Suprapubic skin (tissue), 4 donors: ENCODE measurements around the gene PCDH15. TPM values are rescaled to one million over a fixed set of nuclear protein-coding genes. Genes with fewer than 3 reads are reported as not detected.

Experiments used
- DNase-seq, 2 donors: peaks; one replicate each; pipeline ENCODE4 v3.0.0-alpha.2; 2019; ENCODE audit warnings: low spot score in 2 of 2
- H3K27ac ChIP-seq: fragments of 200-600 bp; sonication (generic); one replicate; pipeline ENCODE4 v1.5.1; 2019
- H3K27me3 ChIP-seq: fragments of 200-600 bp; sonication (generic); one replicate; pipeline ENCODE4 v1.5.1; 2019
- H3K36me3 ChIP-seq: fragments of 200-600 bp; sonication (generic); one replicate; pipeline ENCODE4 v1.5.1; 2019
- H3K4me1 ChIP-seq: fragments of 200-600 bp; sonication (generic); one replicate; pipeline ENCODE4 v1.5.1; 2019
- H3K4me3 ChIP-seq: fragments of 200-600 bp; sonication (generic); one replicate; pipeline ENCODE4 v1.5.1; 2019; ENCODE audit warnings: mild to moderate bottlenecking
- H3K9me3 ChIP-seq: fragments of 200-600 bp; sonication (generic); one replicate; pipeline ENCODE4 v1.5.1; 2019
- EP300 ChIP-seq: sonication (generic); formaldehyde crosslinking; IDR thresholded peaks from one replicate; pipeline ENCODE4 v1.6.1; 2017; ENCODE audit warnings: antibody characterized with exemption
- POLR2A ChIP-seq, 2 donors: fragments of 450-650 bp; IDR thresholded peaks; one replicate each; pipeline ENCODE4 v1.6.1; 2017; ENCODE audit warnings: antibody characterized with exemption in 2 of 2, mild to moderate bottlenecking in 2 of 2, moderate library complexity in 2 of 2
- POLR2AphosphoS5 ChIP-seq, 3 donors: sonication (generic); formaldehyde crosslinking; IDR thresholded peaks; one replicate each; pipeline ENCODE4 v1.6.1; 2017; ENCODE audit warnings: antibody characterized with exemption in 3 of 3
- WGBS: methylation state at CpG from one replicate; pipeline ENCODE4 v1.1.5; 2018; 5-methylcytosine and 5-hydroxymethylcytosine counted together
- total RNA-seq, 4 donors: library from RNA; depleted of rRNA; stranded (reverse); fragments of >200 nt; gene quantifications; one replicate each; pipeline ENCODE4 v1.1.0, GENCODE V29; 2016
- TF ChIP-seq, protein P1 (sequence below), 2 donors: fragments of 200-600 bp in 1 of 2; fragments of 450-650 bp in 1 of 2; sonication (generic) in 1 of 2; IDR thresholded peaks; one replicate each; pipeline ENCODE4 v1.5.1; 2016 to 2019; ENCODE audit warnings: antibody characterized with exemption in 2 of 2, mild to moderate bottlenecking in 1 of 2, moderate library complexity in 1 of 2

The PCDH15 gene
- total RNA-seq, 4 donors from 2014 or later = 0.11 TPM; not detected in 3

DNA sequence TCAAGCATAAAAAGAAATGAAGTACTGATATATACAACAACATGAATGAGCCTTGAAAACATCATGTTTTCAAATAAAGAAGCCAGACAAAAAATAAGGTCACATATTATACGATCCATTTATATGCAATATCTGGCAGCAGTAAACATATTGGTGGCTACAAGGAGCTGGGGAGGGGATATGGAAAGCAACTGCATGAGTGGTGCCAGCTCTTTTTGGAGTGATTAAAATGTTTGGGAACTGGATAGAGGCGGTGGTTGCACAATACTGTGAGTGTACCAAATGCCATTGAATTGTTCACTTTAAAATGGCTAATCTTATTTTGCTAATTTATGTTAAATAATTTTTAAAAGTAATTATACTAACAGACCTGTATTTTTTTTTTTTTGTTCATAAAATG, 481.7 kb downstream of the PCDH15 start:
- H3K4me1 ChIP-seq = no peaks in the 10 kb centered on the region
- WGBS = 46% methylated on average over 2 of the region's 2 CpGs
- no peaks in the 10 kb centered on the region for H3K27me3 ChIP-seq
- no peak overlapping the region for H3K4me3 ChIP-seq
- H3K9me3 ChIP-seq = peaks cover 5% of the 10 kb centered on the region
- TF ChIP-seq, protein P1, sequence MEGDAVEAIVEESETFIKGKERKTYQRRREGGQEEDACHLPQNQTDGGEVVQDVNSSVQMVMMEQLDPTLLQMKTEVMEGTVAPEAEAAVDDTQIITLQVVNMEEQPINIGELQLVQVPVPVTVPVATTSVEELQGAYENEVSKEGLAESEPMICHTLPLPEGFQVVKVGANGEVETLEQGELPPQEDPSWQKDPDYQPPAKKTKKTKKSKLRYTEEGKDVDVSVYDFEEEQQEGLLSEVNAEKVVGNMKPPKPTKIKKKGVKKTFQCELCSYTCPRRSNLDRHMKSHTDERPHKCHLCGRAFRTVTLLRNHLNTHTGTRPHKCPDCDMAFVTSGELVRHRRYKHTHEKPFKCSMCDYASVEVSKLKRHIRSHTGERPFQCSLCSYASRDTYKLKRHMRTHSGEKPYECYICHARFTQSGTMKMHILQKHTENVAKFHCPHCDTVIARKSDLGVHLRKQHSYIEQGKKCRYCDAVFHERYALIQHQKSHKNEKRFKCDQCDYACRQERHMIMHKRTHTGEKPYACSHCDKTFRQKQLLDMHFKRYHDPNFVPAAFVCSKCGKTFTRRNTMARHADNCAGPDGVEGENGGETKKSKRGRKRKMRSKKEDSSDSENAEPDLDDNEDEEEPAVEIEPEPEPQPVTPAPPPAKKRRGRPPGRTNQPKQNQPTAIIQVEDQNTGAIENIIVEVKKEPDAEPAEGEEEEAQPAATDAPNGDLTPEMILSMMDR (IDR thresholded peaks at IDR 0.05) = no peak
- no peak for TF ChIP-seq POLR2AphosphoS5 (IDR thresholded peaks at IDR 0.05)
- TF ChIP-seq POLR2A (IDR thresholded peaks at IDR 0.05) = no peak
- TF ChIP-seq EP300 = no peak
- DNase-seq = no peak
- H3K27ac ChIP-seq = no peak overlapping the region
- no peaks in the 10 kb centered on the region for H3K36me3 ChIP-seq

DNA sequence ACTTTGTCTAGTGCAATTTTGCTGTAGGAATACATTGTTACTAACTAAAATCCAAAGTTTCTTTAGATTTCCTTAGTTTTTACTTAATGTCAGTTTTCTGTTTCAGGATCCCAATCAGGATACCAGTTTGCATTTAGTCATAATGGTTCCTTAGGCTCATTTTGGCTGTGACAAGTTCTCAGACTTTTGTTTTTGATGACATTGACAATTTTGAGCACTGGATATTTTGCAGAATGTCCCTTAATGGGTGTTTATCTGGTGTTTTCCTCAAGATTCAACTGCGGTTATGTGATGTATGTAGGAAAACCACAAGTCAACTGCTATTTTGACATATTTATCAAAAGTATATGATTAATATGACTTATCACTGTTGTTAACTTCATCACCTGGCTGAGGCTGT, 482.6 kb downstream of the PCDH15 start:
- H3K9me3 ChIP-seq = peaks cover 5% of the 10 kb centered on the region
- TF ChIP-seq, protein P1 (IDR thresholded peaks at IDR 0.05) = no peak
- TF ChIP-seq EP300 (no peak), POLR2AphosphoS5 (IDR thresholded peaks at IDR 0.05) (no peak), POLR2A (IDR thresholded peaks at IDR 0.05) (no peak)
- H3K27me3 ChIP-seq = no peaks in the 10 kb centered on the region
- no peak overlapping the region for H3K27ac ChIP-seq
- WGBS = 77% methylated on average over 1 of the region's 1 CpG
- H3K36me3 ChIP-seq = no peaks in the 10 kb centered on the region
- H3K4me3 ChIP-seq = no peak overlapping the region
- no peak for DNase-seq
- no peaks in the 10 kb centered on the region for H3K4me1 ChIP-seq

DNA sequence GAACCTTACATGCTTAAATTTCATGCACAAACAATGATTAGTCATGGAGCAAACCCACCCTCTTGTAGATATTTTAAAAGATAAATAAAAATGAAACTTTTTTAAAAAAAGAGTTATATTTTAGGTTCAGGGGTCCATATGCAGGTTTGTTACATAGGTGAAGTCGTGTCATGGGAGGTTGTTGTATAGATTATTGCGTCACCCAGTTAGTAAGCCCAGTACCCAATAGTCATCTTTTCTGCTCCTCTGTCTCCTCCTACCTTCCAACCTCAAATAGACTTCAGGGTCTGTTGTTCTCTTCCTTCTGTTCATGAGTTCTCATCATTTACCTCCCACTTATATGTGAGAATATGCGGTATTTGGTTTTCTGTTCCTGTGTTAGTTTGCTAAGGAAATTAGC, 486.6 kb downstream of the PCDH15 start:
- DNase-seq = no peak
- WGBS = 91% methylated on average over 3 of the region's 3 CpGs
- no peak for TF ChIP-seq POLR2AphosphoS5 (IDR thresholded peaks at IDR 0.05)
- no peak for TF ChIP-seq EP300
- TF ChIP-seq, protein P1 (IDR thresholded peaks at IDR 0.05) = no peak
- TF ChIP-seq POLR2A (IDR thresholded peaks at IDR 0.05) = no peak
- peaks cover 5% of the 10 kb centered on the region for H3K9me3 ChIP-seq
- no peaks in the 10 kb centered on the region for H3K36me3 ChIP-seq
- no peak overlapping the region for H3K27ac ChIP-seq
- no peaks in the 10 kb centered on the region for H3K4me1 ChIP-seq
- H3K4me3 ChIP-seq = no peak overlapping the region
- no peaks in the 10 kb centered on the region for H3K27me3 ChIP-seq

DNA sequence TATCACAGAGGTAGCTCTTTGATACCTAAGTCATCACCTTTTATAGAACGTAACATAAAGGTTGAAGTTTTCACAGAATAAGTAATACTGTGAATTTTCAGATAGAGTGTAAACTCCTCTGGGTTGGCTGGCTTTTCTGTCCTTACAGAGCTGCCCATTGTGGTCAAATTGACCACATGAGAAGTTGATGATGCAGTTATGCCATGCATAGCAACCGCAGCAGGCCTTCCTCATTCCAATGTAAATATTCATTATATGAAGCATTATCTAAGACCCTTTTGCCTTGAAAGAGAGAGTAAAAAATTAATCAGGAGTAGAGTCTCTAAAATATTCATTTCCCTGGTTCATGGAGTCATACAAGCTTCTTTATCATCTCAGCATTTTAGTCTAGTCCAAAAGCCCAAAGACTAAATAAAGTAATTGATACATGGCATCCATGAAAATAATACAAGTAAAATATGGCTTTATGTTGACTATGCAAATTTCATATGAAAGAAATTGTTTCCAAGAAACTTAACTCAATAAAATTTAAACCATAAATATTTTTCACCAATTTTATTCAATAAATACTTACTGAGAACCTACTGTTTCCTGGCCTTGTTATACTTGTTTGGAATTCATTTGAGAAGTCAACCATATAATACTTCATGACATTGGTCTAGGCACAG, 516.4 kb downstream of the PCDH15 start:
- Histone ChIP-seq H3K27ac (no peak overlapping the region), H3K4me3 (no peak overlapping the region), H3K9me3 (peaks cover 7% of the 10 kb centered on the region), H3K36me3 (no peaks in the 10 kb centered on the region), H3K4me1 (no peaks in the 10 kb centered on the region), H3K27me3 (no peaks in the 10 kb centered on the region)
- TF ChIP-seq POLR2AphosphoS5 (IDR thresholded peaks at IDR 0.05) = no peak
- TF ChIP-seq POLR2A (IDR thresholded peaks at IDR 0.05) = no peak
- TF ChIP-seq, protein P1 (IDR thresholded peaks at IDR 0.05) = no peak
- TF ChIP-seq EP300 = no peak
- whole genome bisulfite sequencing = 95% methylated on average over 2 of the region's 2 CpGs
- DNase-seq = no peak

DNA sequence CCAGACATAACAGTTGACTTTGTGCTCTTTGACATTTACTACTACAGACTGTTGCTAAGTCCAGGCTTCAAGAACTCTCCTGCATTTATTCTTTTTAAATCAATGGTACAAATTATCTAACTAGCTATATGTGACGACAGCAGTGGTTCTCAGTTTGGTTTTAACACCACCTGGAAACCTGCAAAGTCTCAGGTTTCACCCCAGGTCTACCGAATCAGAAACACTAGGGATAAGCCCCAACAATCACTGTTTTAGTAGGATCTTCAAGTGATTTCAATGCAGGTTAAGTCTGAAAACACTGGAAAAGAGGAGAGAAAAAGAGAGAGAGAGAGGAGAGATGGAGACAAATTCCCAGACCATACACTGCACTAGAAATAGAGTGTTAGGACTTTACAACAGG, 519.0 kb downstream of the PCDH15 start:
- WGBS = 44% methylated on average over 2 of the region's 2 CpGs
- TF ChIP-seq, protein P1 (IDR thresholded peaks at IDR 0.05) = no peak
- TF ChIP-seq EP300 = no peak
- Histone ChIP-seq H3K4me3 (no peak overlapping the region), H3K36me3 (no peaks in the 10 kb centered on the region), H3K9me3 (no peaks in the 10 kb centered on the region), H3K4me1 (no peaks in the 10 kb centered on the region), H3K27me3 (no peaks in the 10 kb centered on the region), H3K27ac (no peak overlapping the region)
- no peak for DNase-seq
